NCI-H69 (cell line): ENCODE results near the gene SFMBT1.

Source experiments
- DNase-seq: peaks from one replicate; lab custom pipeline; 2025; lab: John Stamatoyannopoulos, UW

SFMBT1 gene

DNA sequence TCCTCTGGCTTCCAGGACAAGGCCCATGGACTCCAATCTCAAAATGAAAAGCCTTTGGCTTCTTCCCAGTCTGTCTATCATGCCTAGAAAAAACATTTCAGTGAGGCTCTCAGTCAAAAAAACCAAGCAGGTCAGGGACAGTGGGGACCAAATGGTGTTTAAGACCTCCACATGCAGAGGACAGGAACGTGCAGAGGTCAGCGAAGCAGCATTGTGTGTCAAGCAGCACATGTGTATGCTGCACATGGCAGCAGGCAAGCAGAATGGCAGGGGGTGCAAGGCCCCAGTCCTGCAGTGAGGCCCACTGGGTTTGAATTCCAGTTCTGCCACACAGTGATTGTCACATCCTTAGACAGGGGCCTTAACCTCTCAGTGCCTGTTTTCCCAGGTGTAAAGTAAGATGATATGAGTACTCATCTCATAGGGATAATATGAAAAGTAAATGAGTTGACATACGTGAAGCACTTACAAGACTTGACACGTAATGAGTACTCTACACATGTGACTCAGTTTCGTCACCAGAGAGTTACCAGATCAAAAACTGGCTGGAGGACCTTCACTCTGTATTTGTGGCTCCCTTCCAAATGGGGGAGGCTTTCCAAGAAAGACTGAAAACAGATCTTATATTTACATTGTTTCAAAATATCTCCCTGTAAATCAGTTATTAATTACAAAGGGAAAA, 159.7 kb downstream of the SFMBT1 start:
- no peak for DNase-seq

DNA sequence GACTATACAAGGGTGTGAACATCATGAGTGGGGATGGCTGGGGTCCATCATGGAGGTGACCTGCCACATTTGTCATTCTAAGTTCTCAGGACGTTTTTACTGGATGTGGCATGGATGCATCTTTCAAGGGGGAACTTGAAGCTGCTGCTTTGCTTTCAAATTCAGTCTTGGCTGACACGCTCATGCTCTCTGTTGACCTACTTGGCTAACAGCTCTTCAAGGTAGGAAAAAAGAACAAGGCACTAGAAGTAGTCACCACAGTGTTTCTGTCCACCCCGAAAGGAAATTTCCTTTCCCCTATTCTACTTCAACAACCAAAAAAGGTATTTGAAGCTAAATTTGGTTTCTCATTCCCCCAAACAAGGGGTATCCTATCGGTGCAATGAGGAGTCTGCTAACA, 163.5 kb downstream of the SFMBT1 start:
- no peak for DNase-seq

DNA sequence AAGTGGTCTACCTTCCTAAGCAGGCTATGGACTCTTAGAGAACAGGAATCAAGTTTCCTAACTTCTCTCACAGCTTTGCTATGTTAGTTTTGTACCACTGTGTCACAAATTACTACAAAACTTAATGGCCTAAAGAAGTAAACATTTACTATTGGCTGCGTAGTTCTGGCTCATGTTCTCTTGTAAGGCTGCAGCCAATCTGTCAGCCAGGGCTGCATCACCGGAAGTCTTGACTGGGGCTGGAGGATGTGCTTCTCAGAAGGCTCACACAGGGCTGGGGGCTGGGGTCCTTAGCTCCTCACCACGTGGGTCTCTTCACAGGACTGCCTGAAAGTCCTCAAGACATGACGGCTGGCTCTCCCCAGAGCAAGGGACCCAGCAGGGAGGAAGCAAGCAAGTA, 164.0 kb downstream of the SFMBT1 start:
- DNase-seq, result no peak

DNA sequence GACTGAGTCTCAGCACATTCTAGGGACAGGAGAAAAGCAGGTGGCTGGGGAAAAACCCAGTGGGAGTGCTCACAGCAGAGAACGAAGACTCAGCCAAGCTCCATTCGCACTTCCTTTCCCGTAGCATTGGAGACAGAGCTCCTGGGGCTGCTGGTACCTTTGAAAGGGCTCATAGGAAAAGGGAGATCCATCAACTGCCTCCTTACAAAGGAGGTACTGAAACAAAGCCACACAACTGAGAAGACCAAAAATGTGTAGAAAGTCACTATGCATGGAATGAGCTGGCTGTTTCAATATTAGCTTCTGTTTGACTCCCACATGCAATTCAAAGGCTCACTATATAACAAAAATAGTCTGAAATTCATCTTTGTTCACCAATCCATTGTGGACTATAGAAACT, 165.4 kb downstream of the SFMBT1 start:
- DNase-seq, result no peak

DNA sequence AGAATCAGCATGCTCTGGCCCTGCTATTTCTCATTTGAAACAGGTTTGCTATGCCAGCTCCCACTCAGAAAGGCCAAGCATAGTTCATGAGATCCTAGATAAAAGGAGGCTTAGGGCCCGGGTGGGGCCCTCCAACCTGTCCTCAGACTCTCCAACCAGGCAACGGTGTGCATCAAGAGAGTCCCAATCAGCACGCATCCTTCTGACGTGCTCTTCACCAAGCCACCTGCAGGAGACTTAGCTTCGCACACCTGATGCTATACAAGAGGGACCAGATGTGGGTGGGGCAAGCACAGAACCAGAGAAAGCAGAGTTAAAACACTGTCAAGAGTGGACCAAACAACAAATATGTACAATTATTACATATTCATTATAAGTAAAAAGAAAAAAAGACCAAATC, 165.8 kb downstream of the SFMBT1 start:
- DNase-seq, result no peak

DNA sequence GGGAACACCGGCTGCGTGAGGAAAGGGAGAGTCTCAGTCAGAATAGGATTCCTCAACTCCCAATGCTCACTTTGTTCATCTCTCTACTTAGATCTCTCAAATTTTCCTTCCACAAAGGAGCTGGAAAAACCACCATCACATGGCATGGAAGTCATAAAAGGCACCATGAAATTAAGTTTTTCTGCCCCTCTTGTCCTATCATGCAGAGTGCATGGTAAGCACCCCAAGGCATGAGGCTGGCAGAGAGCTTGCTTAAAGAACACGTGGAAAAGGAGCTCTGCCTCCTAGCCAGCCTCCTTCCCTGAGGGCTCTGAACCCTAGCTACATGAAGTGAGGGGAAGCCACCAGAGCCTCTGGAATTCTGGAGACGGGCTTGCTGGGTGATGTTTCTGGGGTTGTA, 166.3 kb downstream of the SFMBT1 start:
- no peak for DNase-seq

DNA sequence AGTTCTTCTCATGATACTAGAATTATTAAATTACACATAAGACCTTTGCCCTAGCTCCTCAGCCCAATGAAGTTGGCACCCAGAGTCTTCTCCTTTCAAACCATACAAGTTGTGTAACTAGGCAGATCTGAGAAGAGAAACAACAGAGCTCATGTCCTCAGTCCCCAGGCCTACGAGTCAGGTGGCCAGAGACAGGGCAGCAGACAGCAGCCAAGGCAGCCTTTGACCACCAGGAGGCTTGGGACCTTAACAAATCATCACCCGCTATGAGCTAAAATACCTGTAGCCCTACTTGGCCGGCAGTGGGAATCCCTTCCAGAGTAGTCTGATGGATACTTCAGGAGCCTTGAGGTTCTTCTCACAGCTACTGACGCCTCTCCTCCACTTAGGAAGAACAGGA, 166.8 kb downstream of the SFMBT1 start:
- no peak for DNase-seq

DNA sequence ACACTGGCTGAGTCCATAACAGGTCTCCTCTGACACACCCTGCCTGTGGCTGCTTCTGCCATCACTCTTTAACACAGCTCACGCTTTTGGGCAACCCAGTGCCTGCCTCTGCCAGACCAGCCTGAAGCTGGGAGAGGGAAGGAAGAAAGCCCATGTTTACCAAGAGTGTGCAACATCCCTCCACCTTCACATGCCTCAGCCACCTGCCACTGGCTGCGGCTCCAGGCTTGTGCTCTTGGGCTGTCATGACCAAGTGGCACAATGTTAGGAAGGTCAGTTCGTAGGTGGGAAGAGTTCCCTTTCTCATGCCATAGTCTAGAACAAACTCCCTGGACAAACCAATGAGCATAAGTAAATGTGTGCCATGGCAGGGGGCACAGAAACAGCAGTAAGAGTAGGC, 168.8 kb downstream of the SFMBT1 start:
- DNase-seq, result no peak

DNA sequence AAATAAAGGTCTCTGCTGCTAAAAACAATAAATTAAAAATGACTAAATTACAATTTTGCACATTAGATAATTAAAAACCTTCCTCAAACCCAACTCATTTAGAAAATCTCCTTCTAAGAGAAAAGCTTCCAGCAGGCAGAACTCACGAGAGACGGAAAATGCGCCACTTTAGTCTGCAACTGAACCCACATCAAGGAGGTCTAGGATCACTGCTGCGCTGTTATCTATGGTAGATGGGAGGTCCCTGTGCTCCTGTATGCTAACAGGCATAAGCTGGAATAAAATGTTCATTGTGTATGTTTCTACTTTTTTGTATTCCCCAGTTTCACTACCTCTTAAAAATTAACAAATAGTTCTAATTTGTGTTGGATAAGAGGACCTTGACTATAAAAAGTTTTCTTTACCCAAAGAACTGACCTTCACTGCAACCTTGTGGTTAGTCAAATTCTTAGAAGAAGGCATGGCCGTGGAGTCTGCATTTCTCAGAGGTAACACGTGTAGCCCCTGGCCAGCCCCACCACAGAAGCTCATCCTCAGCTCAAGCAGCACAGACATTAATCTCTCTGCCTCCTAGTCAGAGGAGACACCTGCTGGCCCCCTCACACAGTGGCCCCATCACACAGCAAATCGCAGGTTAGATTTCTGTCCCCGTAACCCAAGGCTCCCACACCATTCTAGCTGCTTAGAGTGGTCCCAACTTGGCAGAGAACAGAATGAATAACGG, 170.8 kb downstream of the SFMBT1 start:
- no peak for DNase-seq

DNA sequence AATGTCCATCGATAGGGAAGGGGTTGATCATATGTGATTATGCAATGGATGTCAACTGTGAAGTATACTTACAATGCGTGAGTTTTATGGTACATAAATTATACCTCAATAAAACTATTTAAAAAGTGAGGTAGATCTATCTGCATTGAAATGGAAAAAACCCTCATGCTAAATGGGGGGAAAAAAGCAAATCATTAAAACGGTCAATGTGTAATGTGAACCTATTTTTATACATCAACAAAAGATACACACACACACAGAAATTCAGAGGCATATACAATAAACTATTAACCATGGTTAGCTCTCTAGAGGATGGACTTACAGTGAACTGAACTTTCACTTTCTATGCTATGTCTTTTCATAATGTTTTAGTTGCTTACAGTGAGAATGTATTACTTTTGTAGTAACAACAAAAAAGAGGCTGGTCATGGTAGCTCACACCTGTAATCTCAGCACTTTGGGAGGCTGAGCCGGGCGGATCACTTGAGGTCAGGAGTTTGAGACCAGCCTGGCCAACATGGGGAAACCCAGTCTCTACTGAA, 171.6 kb downstream of the SFMBT1 start:
- DNase-seq, result no peak

DNA sequence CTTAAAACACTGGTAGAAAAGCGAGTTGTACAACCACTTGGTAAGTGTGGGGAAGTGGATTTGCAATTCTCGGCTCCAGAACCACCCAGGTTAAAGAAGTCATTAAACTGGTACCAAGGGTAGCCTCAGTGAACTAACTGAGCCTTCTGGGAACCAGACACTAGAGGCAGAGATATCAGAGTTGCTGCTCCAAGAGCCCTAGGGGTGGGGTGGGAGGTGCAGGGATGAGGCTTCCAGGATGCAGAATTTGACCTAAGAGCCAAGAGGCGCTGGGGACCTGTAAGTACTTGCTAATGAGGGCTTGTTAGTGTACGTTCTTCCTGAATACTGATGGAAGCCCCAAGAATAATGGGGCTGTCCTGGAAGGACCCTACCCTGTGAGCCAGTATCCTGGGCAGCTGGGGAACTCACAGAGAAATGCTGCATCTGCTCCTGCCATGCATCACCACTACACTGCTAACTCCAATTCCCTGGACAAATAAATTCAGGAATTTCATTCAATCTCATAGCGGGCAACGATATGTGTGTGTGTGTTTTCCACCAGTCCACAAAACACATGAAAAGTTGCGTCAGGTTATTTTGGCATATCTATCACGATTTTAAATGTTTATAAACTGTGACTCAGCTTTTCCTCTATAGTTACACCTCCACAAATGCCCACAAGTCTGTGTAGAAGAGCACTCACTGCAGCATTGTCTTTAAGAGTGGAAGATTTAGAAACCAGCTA, 172.3 kb downstream of the SFMBT1 start:
- no peak for DNase-seq

DNA sequence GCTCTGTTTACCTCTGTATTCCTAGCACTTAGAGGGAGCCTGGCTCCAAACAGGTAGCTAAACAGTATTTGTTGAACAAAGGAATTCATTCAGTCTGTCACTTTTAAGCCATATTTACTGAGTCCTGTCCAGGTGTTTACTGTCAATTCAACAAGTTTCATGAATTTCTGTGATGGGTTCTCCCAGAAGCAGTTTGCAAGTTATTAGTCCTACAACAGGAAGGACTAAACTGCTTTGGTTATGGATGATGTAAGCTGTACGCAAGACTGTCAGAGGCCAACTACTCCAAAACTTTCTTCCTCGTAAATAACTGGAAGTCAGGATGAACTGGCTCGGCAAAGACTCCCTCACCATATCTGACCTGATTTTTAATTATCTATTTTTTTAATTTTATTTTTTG, 173.6 kb downstream of the SFMBT1 start:
- DNase-seq, result no peak

DNA sequence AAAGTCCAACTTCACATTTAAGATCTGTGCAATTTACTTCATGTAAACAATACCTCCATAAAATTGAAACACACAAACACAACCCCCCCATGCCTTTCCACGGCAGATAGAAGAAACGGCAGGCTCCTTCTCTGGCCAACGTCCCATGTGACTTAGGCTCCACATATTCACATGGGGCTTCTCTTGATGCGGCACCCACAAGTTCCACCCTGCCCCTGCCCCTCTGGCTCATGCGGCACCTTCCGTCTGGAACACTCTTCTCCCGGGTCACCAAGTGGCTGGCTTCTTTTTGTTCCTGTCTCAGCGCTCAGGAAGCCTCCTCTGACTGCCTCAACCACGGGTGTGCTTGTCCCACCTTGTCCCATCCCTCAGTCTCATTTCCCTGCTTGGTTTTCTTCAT, 174.1 kb downstream of the SFMBT1 start:
- no peak for DNase-seq

DNA sequence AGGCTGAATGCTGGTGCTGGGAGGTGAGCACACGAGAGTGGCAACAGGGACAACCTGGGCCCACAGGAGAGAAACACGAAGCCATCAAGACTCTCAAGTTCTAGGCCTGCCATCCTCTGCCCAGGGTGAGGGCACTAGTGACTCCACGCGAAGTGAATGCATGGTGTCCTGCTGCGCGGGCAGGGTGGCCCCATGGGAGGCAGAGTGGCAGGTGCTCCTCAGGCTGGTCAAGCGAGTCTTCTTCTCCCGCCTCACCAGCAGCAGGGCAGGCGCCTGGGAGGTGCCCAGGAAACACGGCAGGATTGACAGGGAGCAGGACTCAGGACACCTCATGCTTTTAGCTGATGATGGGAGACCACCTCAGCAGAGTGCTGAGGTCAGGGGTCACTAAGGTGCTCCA, 175.4 kb downstream of the SFMBT1 start:
- DNase-seq, result no peak

DNA sequence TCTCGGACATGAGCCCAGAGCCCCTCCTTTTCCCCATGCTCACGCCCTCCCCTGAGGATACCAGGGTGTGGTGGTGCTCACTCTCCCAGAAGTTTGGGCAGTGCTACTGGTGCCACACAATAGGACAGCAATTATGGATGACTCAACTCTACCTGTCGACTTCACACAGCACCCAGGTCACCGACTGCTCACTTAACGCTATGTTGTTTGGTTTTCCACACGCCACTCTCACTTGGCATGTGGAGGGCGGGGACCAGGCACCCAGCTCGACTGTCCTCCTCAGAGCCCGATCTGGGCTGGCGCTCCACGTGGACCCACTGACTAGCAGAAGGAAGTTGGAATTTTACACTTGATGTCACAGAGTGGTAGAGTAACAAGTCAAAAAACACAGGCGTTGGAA, 179.4 kb downstream of the SFMBT1 start:
- DNase-seq, result peak; percentile 78

DNA sequence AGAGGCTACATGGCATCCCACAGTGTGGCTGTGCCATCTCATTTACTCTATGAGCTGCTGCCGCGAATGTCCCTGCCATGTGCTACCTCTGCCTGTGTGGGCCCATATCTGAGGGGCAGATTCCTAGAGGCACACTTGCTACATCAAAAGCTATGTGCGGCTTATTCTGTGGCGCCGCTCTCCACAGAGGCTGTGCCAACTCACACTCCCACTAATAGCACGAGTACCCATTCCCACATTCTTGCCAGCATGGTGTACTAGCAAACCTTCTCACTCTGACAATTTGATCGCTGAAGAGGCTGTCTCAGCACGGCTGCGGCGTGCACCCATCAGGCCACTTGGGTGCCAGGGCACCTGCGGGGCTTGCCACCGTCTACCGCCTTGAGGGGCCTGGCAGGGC, 179.9 kb downstream of the SFMBT1 start:
- no peak for DNase-seq

DNA sequence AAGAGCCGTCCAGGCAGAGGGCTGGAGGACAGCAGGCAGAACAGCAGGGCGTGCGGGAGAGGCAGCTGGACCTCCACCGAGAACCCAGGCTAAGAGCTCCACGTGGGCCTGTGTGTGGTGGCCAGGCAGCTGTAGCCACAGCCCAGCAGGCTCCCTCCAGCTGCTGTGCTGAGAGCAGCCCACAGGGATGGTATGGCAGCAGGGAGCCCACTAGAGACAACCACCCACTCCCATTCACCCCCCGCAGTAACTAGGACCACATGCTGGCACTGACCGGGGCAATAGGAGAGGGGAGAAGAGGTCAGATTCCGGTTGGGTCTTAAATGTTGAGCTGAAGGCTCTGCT, 185.5 kb downstream of the SFMBT1 start:
- no peak for DNase-seq

DNA sequence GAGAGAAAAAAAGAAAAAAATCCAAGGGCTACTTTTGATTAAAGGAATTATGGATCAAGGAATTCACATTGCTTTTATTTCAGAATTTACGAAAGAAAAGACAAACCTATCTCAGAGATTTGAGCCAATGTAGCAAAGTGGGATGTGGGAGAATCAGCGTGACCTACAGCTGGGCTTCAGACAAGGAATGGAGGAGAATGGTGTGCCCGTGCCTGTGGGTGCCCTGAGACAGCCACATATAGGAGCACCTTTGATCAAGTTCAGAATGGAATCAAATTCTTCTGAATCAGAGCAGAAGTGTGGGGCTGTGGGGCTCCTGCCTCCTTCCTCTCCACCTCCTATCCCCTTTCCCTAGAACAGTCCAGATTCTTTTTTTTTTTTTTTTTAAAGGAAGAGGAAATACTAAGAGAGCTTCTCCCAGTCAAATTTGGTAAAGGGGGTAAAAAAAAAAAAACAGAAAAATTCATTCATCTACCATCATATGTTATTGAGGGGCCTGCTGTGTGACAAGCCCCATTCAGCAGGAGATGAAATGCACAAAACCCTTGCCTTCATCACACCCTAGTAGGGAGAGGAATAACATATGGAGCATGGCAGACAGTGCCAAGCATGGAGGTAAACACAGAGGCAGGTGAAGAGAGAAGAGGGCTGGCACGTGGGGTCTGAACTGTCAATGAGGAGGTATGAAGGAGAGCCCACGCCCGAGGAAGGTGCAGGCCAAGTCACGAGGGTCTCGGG, 186.0 kb downstream of the SFMBT1 start:
- no peak for DNase-seq

DNA sequence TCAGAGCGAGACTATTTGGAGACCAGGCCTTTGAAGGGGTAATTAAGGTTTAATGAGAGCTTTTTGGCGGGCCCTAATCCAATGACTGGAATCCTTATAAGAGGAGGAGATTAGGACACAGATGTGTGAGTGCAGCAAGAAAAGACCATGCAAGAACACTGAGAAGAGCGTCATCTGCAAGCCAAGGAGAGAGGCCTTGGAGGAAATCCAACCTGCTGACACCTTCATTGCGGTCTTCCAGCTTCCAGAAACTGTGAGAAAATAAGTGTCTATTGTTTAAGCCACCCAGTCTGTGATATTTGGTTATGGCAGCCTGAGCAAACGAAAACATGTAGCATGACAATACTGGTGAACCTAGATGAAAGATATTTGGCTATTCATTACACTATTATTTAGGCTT, 188.0 kb downstream of the SFMBT1 start:
- DNase-seq, result no peak

DNA sequence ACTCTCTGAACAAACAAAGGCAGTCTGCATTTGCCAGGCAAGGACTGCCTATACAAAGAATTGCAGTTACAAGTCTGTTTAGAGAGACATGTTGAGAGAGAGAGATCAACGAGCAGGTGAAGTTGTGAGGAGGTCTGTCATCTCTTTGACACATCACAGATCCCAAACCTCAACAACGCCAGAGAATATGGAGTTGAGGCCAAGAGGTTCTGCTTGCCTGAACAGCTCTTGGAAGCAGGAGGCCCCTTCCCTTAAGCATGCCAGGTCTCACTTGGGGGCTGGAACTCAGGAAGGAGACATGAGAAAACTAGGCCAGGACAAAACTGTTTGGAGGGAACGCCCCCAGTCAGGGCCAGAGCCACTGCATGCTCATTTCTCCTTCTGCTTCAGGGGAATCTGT, 188.7 kb downstream of the SFMBT1 start:
- no peak for DNase-seq

DNA sequence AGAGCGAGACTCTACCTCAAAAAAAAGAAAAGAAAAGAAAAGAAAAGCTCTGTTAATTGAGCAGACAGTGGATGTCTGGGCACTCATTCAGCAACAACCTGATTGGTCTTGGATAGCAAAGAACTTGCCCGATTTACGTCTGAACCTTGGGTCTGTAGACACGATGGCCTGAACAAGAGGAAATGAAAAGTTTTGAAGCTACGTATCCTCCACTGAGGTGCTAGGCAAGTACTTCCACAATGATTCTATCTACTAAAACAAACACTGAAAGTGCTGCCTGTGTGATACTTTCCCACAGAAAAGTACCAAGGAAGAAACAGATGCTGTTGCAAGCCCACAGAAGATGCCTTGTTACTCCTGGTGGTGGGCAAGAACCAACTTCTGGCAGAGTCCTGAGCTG, 189.2 kb downstream of the SFMBT1 start:
- DNase-seq, result no peak

DNA sequence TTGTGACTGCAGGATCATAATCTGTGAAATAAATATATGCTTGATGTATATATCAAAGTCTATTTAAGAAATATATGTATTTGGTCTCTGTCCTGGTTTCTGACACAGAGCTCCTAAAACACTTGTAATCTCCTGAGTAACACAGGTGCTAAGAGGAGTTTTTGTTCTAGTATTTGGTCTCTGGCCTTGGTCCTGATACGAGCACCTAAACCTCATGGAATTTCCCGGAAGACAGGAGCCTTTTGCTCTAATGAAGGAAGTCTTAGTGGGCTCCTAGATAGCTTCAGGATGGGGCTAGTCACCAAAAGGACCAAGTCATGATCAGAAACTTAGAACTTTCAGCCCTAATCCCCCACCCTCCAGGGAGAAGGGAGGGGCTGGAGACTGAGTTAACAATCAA, 191.9 kb downstream of the SFMBT1 start:
- no peak for DNase-seq
